Cerebellar nuclear complex (tissue), 1 donor: ENCODE measurements around the gene TMEM82.
A peak's percentile ranks its signal among the peaks of the same experiment; 100 is the strongest.

Source experiments
- DNase-seq, 2 experiments: peaks; one replicate each; lab custom pipeline; 2025; lab: John Stamatoyannopoulos, UW

The TMEM82 gene

DNA sequence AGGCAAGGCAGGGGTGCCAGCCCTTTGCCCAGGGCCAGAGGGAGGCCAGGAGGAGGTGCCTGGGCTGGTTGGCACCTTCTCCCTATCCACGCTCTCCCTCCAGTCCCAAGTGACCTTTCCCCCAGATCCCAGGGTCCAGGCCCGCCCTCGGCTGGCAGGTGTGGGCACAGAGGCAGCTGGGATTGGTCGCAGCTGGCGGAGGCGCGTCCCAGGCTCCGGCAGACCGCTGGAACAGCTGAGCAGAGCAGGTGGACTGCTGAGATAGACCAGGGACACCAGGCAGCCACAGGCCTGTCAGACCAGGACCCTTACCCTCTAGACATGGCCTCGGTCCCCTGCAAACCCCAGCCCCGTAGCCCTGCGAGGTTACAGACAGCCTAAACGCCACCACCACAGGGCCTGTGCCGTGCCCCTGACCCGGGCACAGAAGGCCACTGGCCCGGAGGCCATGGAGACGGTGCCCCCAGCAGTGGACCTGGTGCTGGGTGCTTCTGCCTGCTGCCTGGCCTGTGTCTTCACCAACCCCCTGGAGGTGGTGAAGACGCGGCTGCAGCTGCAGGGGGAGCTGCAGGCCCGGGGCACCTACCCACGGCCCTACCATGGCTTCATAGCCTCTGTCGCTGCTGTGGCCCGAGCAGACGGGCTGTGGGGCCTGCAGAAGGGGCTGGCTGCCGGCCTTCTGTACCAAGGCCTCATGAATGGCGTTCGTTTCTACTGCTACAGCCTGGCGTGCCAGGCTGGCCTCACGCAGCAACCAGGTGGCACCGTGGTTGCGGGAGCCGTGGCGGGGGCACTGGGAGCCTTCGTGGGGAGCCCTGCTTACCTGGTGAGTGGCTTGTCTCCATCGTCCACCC is 6.0 kb upstream of the TMEM82 start, which contains the start of gene SLC25A34:
TSS of gene SLC25A34 (plus strand) at position 221 of the 854 bp plus-strand sequence. CDS start at position 449, 228 bp downstream.
- DNase-seq = no peak

DNA sequence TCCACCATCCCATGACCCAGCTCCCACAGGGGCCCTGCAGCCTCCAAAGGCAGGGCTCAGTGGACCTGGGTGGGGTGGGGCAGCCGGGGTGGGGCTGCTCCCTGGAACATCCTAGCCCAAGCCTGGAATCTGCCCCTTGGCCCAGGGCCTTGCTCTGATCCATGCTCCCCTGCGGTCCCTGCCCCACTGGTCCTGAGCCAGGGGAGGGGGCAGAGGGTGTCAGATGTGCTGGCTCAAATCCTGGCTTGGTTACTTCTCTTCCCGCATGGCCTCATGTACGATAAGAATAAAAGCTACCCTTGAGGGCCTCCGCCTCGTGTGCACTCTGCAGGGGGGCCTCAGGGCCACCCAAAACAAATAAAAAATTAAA is 5.4 kb upstream of the TMEM82 start:
- DNase-seq = no peak

DNA sequence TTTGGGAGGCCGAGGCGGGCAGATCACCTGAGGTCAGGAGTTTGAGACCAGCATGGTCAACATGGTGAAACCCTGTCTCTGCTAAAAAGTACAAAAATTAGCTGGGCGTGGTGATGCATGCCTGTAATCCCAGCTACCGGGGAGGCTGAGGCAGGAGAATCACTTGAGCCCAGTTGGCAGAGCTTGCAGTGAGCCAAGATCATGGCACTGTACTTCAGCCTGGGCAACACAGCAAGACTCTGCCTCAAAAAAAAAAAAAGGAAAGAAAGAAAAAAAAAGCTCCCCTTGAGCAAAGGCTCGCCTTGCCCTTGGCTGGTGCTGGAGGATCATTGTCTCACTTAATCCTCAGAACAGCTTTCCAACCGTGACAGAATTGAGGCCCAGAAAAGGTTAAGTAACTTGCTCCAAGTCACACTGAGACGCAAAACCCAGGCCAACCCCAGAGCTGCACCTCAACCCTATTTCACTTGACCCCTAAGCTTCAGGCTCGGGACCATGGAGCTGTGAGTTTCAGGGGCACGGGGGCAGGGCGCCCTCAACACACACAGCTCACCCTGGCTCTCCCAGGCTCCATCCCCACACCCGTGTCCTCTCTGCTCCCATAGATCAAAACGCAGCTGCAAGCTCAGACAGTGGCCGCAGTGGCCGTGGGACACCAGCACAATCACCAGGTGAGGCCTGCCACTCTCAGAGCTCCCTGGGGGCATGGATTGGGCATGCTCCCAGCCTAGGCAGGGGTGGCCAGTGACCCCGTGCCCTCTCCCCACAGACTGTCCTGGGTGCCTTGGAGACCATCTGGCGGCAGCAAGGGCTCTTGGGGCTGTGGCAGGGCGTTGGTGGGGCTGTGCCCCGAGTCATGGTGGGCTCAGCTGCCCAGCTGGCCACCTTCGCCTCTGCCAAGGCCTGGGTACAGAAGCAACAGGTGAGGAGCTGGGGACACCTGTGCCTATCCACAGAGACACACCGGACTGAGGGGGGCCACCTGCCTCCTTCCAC is 4.7 kb upstream of the TMEM82 start:
- DNase-seq = no peak

DNA sequence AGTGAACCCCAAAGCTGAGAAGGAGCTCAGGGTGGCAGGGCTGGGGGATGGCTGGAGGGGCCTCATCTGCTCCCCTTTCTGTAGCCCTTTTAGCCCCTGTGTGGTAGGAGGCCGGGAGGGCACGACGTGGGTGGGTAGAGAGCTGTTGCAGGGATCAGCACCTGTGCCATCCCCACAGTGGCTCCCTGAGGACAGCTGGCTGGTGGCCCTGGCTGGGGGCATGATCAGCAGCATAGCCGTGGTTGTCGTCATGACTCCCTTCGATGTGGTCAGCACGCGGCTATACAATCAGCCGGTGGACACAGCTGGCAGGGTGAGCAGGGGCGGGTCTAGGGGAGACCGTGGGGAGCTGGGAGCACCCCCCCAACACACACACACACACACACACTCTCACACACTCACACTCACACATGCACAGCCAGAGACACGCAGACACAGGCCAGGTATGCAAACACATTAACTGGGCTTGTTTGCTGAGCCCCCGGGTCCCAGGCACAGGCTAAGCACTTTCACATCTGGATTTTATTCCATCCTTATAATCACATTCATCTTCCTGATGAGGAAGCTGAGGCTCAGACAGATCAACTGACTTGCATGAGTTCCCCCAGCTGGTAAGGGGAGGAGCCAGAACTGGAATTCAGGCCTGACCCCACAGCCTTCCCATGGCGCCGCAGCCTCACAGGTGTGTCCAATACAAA is 3.7 kb upstream of the TMEM82 start:
- no peak for DNase-seq

DNA sequence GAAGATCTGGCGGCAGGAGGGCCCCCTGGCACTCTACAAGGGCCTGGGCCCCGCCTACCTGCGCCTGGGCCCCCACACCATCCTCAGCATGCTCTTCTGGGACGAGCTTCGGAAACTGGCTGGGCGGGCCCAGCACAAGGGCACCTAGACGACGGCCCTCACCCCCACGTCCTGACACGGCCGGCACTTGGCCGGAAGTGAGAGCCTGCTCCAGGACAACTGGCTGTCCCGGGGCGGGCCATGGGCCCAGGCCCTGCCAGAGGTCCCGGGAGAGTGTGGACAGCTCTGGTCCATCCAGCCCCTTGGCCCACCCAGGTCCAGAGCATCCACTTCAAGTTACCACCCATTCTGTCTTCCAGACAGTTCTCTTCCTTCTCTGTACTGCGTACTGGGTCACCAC is 3.0 kb upstream of the TMEM82 start:
- DNase-seq = no peak

DNA sequence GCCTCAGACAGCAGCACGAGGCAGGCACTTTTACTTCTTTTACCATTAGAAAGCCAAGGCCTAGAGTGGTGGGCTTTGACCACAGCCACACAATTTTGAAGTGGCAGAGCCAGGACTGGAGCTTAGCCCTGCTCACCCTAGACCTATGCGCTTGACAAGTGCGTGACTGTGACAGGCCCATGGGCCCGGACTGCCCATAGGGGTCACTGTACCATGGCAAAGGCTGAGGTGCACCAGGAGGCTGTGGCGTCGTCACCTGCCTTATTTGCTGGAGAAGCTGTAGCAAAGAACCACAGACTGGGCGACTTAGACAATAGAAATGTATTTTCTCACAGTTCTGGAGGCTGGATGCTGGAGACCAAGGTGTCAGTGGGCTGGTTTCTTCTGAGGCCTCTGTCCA is 2.6 kb upstream of the TMEM82 start:
- DNase-seq = no peak

DNA sequence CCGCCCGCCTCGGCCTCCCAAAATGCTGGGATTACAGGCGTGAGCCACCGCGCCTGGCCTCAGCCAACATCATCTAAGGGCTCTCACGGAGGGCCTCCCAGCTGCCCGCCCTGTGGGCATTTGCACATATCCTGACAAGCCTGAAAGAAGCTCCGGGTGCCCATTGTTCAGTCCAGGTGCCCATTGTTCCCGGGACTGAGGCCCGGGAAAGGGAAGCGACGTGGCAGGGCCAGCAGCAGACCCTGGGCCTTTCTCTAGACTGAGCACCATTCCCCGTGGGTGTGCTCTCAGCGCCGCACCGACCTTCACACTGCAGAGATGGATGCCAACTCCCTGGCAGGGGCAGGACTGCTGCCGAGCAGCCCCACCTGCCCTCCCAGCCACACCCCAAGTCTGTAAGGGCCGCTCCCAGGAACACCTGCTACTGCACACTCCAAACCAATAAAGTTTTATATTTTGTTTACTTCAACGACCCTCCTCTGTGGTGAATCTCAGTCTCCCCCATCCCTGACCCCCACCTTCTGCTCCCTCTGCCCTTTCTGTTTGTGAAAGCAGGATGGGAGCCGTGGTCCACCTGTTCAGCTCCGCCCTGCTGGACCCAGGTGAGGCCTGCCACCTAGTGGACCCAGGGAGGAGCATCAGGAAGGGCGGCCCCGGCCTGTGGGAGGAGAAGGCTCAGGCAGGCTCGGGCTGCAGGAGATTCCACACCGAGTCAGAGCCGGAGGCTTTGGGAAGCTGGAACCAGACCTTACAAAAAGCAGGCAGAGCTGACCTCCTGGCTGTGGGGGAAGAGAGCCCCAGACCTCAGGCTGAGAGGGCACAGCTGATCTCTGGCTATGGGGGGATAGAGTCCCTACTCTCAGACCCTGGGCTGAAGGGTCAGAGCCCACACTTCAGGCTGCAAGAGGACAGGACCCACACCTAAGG is 1.1 kb upstream of the TMEM82 start:
- DNase-seq = peak; percentile 25 to 84

DNA sequence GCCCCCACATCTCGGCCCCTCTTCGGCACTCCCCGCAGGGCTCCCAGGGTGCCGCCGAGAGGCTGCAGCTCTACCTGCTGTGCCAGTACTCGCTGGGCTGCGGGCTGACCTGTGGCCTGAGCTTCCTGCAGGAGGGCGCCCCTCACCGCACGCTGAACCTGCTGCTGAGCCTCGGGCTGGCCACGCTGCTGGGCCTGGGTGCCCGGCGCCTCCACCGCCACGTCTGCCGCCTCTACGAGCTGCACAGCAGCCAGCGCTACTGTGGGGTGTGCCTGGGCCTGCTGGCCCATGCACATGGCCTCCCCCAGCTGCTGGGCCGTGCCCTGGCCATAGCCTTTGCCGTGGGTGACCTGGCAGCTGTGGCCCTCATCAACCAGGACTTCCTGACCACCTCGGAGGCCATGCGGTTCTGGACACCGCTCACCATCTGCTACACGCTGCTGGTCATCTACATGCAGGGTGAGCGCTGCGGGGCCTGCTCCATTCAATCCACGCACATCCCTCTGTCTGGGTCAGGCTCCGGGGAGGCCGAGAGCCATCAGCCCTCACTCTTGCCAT is 1.9 kb downstream of the TMEM82 start:
- DNase-seq = no peak

DNA sequence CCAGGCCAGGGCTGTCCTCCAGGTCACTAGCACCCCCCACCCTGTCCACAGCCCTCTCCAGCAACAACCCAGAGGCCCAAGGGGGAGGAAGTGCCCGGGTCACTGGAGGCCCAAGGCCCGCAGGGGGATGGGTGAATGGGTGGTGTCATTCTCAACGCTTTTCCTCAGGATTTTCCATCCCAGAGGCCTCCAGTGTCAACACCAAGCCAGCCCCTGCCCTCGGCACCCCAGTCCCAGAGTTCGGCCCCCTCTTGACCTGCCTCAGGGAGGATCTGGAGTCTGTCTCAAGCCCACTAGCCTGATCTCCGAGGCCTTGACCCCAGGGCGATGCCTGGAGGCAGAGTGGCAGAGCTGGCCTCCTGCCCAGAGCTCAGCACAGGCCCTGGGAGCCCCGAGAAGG is 5.1 kb downstream of the TMEM82 start:
- no peak for DNase-seq

DNA sequence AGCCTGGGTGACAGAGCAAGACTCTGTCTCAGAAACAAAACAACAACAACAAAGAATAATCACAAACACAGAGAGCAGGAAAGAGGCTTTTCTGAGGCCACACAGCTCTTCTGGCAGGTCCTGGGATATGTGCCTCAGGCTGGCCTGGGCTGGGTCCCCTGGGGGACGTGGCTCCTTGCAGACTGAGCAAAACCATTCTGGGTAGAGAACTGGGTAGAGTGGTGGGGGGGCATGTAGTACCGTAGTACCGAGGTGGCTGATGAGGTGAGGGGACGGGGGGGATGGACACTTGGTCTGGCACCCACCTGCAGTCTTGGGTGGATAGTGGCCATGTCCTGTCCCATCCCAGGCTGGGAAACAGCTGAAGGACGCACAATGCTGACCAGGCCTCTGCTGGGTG is 6.0 kb downstream of the TMEM82 start:
- no peak for DNase-seq

DNA sequence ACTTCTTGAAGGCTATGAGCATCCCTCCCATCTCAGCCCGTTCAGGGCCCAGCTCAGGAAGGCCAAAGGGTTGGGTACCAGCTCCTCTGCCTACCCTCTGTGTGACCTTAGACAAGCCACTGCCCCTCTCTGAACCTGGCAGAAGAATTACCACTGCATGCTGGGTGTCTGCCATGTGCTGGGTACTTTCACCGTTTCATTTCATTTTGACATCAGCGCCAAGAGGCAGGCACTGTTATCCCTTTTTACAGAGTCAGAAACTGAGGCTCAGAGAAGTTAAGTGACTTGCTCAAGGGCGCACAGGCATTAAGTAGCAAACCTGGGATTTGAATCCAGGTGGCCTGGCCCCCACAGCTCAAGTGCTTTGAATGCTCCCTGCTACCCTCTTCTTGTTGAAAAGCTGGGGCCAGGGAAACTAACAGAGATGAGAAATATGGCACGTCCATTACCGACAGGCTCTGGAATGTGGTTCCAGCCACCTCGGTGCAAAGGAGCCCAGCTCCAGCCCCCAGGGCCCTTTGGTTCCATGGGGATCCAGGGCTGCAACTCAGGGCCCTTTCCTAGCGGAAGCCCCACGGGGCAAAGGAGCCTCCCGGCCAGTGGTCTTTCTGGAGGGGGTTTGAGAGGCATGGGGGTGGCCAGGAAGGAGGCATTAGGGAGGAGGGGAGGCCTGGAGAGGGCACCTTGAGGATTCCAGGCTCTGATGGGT is 6.5 kb downstream of the TMEM82 start:
- DNase-seq = no peak

DNA sequence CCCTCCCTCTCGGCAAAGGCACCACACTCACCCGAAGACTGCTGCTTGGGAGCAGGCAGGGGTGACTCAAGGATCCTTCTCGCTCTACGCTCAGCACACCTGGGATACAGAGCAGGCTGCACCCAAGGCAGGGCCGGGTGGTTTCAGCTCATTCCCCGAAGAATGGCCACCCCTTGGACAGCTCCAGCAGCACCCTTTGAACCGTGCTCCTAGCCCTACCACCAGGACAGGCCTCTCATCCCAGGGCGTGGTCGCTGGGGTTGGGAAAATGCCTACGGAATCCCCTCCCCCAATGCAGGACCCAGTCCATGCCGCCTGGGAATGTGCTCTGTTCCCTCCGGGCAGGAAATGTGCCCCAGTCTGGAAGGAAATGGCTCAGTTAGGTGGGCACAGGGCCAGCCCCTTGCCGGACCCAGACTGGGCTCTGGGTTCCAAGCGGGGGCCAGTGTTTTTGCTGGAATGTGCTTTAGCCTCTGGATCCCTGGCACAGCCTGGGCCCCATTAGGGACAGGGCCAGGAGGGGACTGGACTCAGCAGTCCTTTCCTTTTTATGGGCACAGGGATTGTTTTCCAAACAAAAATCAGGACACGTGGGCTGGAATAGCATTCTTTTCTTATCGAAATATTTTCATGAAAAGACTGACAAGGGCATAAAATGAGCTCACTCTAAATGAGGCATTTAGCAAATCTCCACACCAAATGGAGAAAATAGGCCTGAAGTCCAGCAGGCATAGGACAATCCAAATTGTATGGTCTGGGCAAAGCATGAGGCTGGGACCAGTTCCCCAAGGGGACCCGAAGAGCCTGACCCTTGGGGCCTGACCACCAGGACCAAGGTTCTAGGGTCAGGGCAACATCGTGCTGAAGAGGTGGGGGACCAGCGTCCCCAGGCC is 7.3 kb downstream of the TMEM82 start:
- no peak for DNase-seq

DNA sequence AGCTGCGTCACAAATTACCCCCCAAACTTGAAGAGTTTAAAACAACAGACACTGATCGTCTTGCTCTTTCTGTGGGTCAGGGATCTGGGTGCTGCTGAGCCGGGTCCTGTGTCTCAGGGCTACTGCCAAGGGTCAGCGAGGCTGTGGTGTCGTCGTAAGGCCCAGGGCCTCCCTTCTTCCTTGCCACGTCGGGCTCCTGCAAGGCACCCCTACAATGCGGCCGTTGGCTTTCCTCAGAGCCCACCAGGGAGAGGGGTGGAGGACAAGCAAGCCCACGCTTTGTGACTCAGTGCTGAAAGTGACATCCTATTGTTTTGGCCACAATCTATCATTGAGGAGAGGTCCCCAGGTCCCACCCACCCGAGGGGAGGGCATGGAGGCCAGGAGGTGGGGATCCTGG is 8.6 kb downstream of the TMEM82 start:
- DNase-seq = no peak

DNA sequence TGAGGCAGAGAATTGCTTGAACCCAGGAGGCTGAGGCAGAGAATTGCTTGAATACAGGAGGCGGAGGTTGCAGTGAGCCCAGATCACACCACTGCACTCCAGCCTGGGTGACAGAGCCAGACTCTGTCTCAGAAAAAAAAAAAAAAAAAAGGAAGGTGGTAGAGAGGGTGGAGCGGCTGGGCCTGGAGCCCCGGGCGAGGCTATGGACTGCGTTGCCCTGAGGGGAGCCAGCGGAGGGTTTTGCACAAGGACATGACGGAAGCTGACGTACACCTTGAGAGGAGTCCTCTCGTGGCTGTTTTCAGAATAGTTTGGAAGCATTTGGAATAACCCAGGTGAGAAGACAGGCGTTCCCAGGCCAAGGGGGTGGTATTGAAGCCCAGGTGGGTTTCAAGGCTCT is 9.4 kb downstream of the TMEM82 start:
- DNase-seq = no peak

DNA sequence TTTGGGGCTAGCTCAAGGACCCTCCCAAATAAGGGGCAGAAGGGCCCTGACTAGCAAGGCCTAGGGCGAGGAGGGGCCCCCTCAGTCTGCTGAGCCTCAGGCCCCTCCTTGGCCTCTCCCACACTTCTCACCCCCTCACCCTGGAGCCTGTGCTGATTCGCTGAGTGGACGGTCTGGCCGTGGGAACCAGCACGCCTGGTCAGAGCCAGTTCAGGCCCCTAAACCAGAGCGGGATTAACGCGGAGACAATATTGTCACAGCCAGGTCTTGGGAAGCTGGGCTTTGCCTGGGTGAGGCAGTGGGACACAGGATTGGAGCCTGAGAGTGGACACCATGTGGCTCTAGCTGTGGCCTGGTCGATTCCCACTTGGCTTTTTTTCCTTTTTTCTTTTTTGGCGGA is 11.5 kb downstream of the TMEM82 start:
- DNase-seq = no peak

DNA sequence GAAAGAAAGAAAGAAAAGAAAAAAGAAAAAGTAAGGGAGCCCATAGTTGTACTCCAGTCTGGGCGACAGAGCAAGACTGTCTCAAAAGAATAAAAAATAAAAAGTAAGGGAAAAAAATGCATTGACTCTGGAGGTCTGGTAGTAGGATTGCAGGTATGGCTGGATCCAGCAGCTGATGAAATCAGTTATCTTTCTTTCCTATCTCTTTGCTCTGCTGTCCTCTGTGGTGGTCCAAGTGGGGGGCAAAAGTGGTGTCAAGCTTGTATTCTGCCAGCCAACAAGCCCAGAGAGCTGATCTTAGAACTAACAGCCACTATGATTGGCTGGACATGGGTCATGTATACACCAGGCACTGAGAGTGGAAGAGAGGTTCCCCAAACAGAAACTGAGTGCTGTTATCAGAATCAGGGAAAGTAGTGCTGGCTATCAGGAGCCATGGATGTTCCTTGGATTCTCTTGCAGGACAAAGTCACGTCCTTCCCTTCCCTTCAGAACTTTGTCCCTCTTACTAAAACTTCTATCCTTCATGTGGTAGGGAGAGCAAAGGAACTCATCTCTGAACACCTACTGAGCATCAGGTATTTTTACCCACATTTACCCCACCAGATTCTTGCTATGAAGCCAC is 12.8 kb downstream of the TMEM82 start:
- no peak for DNase-seq

DNA sequence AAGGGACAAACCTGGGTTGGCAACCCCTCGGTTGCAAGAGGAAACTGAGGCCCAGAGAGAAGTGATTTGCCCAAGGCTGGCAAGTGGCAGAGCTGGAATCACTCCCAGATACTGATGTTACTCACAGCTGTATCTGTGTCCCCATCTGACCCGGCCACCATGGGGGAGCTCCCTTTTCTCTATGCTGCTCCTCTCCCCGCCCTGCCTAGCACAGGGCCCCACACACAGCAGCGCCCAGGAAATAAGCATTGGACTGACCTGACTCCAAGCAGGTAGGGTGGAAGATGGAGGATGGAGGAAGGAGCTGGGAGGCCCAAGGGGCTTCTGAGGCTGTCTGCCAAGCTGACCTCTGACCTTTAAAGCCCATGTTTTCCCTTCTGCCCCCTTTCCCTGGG is 13.3 kb downstream of the TMEM82 start:
- no peak for DNase-seq

DNA sequence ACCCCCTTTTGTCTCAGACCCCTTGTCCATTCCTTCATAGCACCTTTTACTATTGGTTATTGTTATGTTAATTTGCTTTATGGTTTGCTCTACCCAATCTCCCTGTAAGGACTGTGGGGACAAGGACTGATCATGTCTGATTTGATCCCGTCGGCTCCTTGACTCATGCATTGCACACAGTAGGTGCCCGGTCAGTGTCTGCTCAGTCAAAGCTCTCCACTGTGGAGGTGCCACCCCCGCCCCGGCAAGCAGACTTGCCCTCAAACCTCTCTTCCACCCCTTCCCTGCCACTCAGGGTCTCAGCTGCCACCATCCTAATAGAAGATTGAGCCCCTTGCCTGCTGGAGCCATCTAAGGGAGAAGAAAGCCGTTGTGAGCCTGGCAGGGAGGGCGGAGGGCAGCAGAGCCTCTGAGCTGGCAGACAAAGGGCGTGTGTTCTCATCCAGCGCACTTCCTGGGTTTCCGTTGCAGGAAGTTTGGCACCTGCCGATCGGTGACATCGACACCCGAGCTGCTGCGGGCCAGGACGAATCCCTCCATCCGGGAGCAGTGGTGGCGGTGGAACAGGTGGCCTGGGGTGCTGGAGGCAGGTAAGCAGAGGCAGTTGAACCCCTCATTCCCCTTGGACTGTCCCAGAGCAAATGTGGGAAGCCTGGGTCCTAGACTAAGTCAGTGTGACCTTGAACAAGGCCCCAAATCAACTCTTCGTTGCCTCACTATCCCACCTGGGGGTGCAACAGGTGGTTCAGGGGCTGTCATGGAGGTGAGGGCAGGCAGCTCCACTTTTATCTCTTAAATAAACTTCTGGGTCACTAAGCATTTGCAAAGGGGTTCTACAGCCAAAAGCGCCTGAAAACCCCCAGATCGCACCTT is 14.1 kb downstream of the TMEM82 start:
- no peak for DNase-seq
